A673 (cell line): ENCODE results near the gene SLC1A5. TPM values are rescaled to one million over a fixed set of nuclear protein-coding genes. Genes with fewer than 3 reads are reported as not detected.

ENCODE experiments used
- BruUV-seq: library from RNA; stranded (reverse); fragments of 400-500 nt; replicated peaks from 2 replicates; lab custom pipeline; 2021; lab: Mats Ljungman, UMichigan
- CTCF ChIA-PET: fragments of 300-600 bp; sonication (Branson Sonifier 250); formaldehyde crosslinking; loops from one replicate; lab custom pipeline; 2022; ENCODE audit warnings: antibody characterized with exemption; lab: Charles Lee
- POLR2A ChIA-PET: fragments of 300-600 bp; sonication (Branson Sonifier 250); formaldehyde crosslinking; loops from one replicate; lab custom pipeline; 2022; ENCODE audit warnings: antibody characterized with exemption; ENCODE audit not compliant: low non-redundant PET; lab: Charles Lee
- DNase-seq: peaks from one replicate; pipeline ENCODE4 v3.0.0-alpha.2; 2015; ENCODE audit warnings: low spot score
- H3K27ac ChIP-seq: fragments of 200-600 bp; sonication (generic); 2 replicates; pipeline ENCODE4 v1.5.1; 2016; ENCODE audit warnings: mixed run types, low read depth, mild to moderate bottlenecking, mixed read lengths, antibody characterized with exemption, low read length; ENCODE audit not compliant: poor library complexity, severe bottlenecking
- H3K27me3 ChIP-seq: fragments of 200-600 bp; sonication (generic); replicated peaks from 2 replicates; pipeline ENCODE4 v1.6.1; 2017; ENCODE audit warnings: mixed run types, low read depth, mild to moderate bottlenecking, mixed read lengths, antibody characterized with exemption, low read length; ENCODE audit not compliant: insufficient read depth, poor library complexity
- H3K36me3 ChIP-seq: fragments of 200-600 bp; sonication (generic); 2 replicates; pipeline ENCODE4 v1.6.1; 2016; ENCODE audit warnings: mixed run types, mild to moderate bottlenecking, mixed read lengths, antibody characterized with exemption, low read length; ENCODE audit not compliant: insufficient read depth, poor library complexity, severe bottlenecking
- H3K4me1 ChIP-seq: fragments of 200-600 bp; sonication (generic); 2 replicates; pipeline ENCODE4 v1.6.1; 2017; ENCODE audit warnings: mixed run types, mild to moderate bottlenecking, mixed read lengths, antibody characterized with exemption, low read length; ENCODE audit not compliant: insufficient read depth, poor library complexity, severe bottlenecking
- H3K4me3 ChIP-seq: fragments of 200-600 bp; sonication (generic); 2 replicates; pipeline ENCODE4 v1.5.1; 2016; ENCODE audit warnings: low read depth, mixed run types, mild to moderate bottlenecking, mixed read lengths, low read length; ENCODE audit not compliant: poor library complexity, severe bottlenecking
- H3K9me3 ChIP-seq: fragments of 200-600 bp; sonication (generic); 2 replicates; pipeline ENCODE4 v1.6.1; 2016; ENCODE audit warnings: mixed run types, low read depth, mild to moderate bottlenecking, mixed read lengths, antibody characterized with exemption, low read length; ENCODE audit not compliant: poor library complexity, severe bottlenecking
- CTCF ChIP-seq: fragments of 300-800, 200-600 bp; sonication (generic); conservative IDR thresholded peaks from 2 replicates; pipeline ENCODE4 v1.5.1; 2017; ENCODE audit warnings: low read depth, mild to moderate bottlenecking, antibody characterized with exemption, low read length, moderate library complexity, mixed read lengths
- EZH2 ChIP-seq: fragments of 200-600 bp; sonication (generic); IDR thresholded peaks from 2 replicates; pipeline ENCODE4 v1.6.1; 2017; ENCODE audit warnings: borderline replicate concordance, low read depth, mild to moderate bottlenecking, mixed read lengths, antibody characterized with exemption, low read length; ENCODE audit not compliant: poor library complexity, severe bottlenecking
- intact Hi-C: fragments of 100-400 bp; cut with micrococcal nuclease; formaldehyde crosslinking; loops from one replicate; pipeline ENCODE4 v1.10.0; 2022; ENCODE audit not compliant: unreplicated experiment
- total RNA-seq: library from RNA; stranded (reverse); gene quantifications from 2 replicates; pipeline ENCODE4 v1.2.3, GENCODE V29; 2021

The SLC1A5 gene
- total RNA-seq, 1 experiment from 2014 or later: 295 TPM

GRCh38 chr19:46731584-46731983 is 56.8 kb downstream of the SLC1A5 start:
- no peaks in the 10 kb centered on the region for H3K4me1 ChIP-seq
- no peaks in the 10 kb centered on the region for H3K9me3 ChIP-seq
- TF ChIP-seq EZH2 (no peak), CTCF (no peak)
- DNase-seq: no peak
- intact Hi-C loops: no loop called here
- H3K27ac ChIP-seq: no peak overlapping the region
- ChIA-PET POLR2A (no interaction called here), CTCF (no interaction called here)
- peaks cover 88% of the 10 kb centered on the region for H3K36me3 ChIP-seq
- H3K4me3 ChIP-seq: no peak overlapping the region
- H3K27me3 ChIP-seq: no peaks in the 10 kb centered on the region
- BruUV-seq: no TSS peak

- H3K27me3 ChIP-seq: no peaks in the 10 kb centered on the region
- BruUV-seq: no TSS peak
- no peak overlapping the region for H3K4me3 ChIP-seq
- TF ChIP-seq EZH2 (no peak), CTCF (no peak)
- H3K4me1 ChIP-seq: no peaks in the 10 kb centered on the region
- POLR2A ChIA-PET: no interaction called here
- no peaks in the 10 kb centered on the region for H3K9me3 ChIP-seq
- DNase-seq: no peak
- intact Hi-C loops: no loop called here
- H3K27ac ChIP-seq: no peak overlapping the region
- peaks cover 92% of the 10 kb centered on the region for H3K36me3 ChIP-seq
- CTCF ChIA-PET: no interaction called here
Measured at GRCh38 chr19:46731007-46731501, 57.3 kb downstream of the SLC1A5 start.

GRCh38 chr19:46730595-46730994 is 57.8 kb downstream of the SLC1A5 start:
- Histone ChIP-seq H3K27me3 (no peaks in the 10 kb centered on the region), H3K4me3 (no peak overlapping the region), H3K27ac (no peak overlapping the region), H3K9me3 (no peaks in the 10 kb centered on the region), H3K4me1 (no peaks in the 10 kb centered on the region), H3K36me3 (peaks cover 96% of the 10 kb centered on the region)
- intact Hi-C loops: no loop called here
- ChIA-PET POLR2A (no interaction called here), CTCF (no interaction called here)
- no peak for TF ChIP-seq CTCF
- BruUV-seq: no TSS peak
- no peak for DNase-seq
